SK-N-SH treated with all-trans-retinoic acid at 6 μM for 48 hours (cell line): ENCODE results near the gene DNAH3.

Experiments used
- ATAC-seq: fragments of 200-7000 bp; cut with Tn5 transposase; 3 replicates; pipeline ENCODE4 v1.9.1; 2020; ENCODE audit warnings: mild to moderate bottlenecking, moderate library complexity
- ARNTL ChIP-seq: fragments of 450-650 bp; formaldehyde crosslinking; IDR thresholded peaks from 2 replicates; pipeline ENCODE4 v1.5.0; 2020; ENCODE audit warnings: low read depth, mild to moderate bottlenecking, moderate library complexity, borderline replicate concordance
- CSDC2 ChIP-seq: fragments of 250-450 bp; sonication (Bioruptor Pico); IDR thresholded peaks from 2 replicates; pipeline ENCODE4 v1.5.0; 2020; ENCODE audit warnings: mild to moderate bottlenecking, moderate library complexity
- ESRRG ChIP-seq: fragments of 250-450 bp; sonication (Bioruptor Pico); IDR thresholded peaks from 2 replicates; pipeline ENCODE4 v1.6.1; 2021; ENCODE audit warnings: mild to moderate bottlenecking
- GLIS3 ChIP-seq: fragments of 250-450 bp; sonication (Bioruptor Pico); IDR thresholded peaks from 2 replicates; pipeline ENCODE4 v1.5.0; 2020; ENCODE audit warnings: mild to moderate bottlenecking, moderate library complexity
- ISL1 ChIP-seq: fragments of 250-450 bp; sonication (Bioruptor Pico); IDR thresholded peaks from 2 replicates; pipeline ENCODE4 v2.1.2; 2022; ENCODE audit warnings: mild to moderate bottlenecking, moderate library complexity
- OSR1 ChIP-seq: fragments of 250-450 bp; sonication (Bioruptor Pico); IDR thresholded peaks from 2 replicates; pipeline ENCODE4 v1.8.0; 2022; ENCODE audit warnings: moderate library complexity, mild to moderate bottlenecking, inconsistent platforms
- PPARA ChIP-seq: fragments of 250-450 bp; sonication (Bioruptor Pico); IDR thresholded peaks from 2 replicates; pipeline ENCODE4 v1.5.0; 2020; ENCODE audit warnings: mild to moderate bottlenecking, borderline replicate concordance
- RARB ChIP-seq: fragments of 250-450 bp; sonication (Bioruptor Pico); IDR thresholded peaks from 2 replicates; pipeline ENCODE4 v1.8.0; 2021; ENCODE audit warnings: mild to moderate bottlenecking, moderate library complexity
- SNAI2 ChIP-seq: fragments of 250-450 bp; sonication (Bioruptor Pico); IDR thresholded peaks from 2 replicates; pipeline ENCODE4 v1.5.0; 2020; ENCODE audit warnings: mild to moderate bottlenecking, moderate library complexity
- TCF4 ChIP-seq: fragments of 250-450 bp; sonication (Bioruptor Pico); IDR thresholded peaks from 2 replicates; pipeline ENCODE4 v1.8.0; 2021; ENCODE audit warnings: mild to moderate bottlenecking, moderate library complexity, borderline replicate concordance
- ZC3H10 ChIP-seq: fragments of 250-450 bp; sonication (Bioruptor Pico); IDR thresholded peaks from 2 replicates; pipeline ENCODE4 v1.5.1; 2021; ENCODE audit warnings: mild to moderate bottlenecking, moderate library complexity
- ZFP3 ChIP-seq: fragments of 250-450 bp; sonication (Bioruptor Pico); IDR thresholded peaks from 2 replicates; pipeline ENCODE4 v1.5.0; 2020; ENCODE audit warnings: mild to moderate bottlenecking, moderate library complexity
- ZFP30 ChIP-seq: fragments of 450-650 bp; formaldehyde crosslinking; IDR thresholded peaks from 2 replicates; pipeline ENCODE4 v1.5.0; 2022; ENCODE audit warnings: mild to moderate bottlenecking, moderate library complexity
- ZNF565 ChIP-seq: fragments of 450-650 bp; formaldehyde crosslinking; conservative IDR thresholded peaks from 2 replicates; pipeline ENCODE4 v1.5.0; 2020; ENCODE audit warnings: low read depth, mild to moderate bottlenecking, moderate library complexity
- ZNF70 ChIP-seq: fragments of 450-650 bp; formaldehyde crosslinking; IDR thresholded peaks from 2 replicates; pipeline ENCODE4 v1.5.0; 2020; ENCODE audit warnings: mild to moderate bottlenecking, moderate library complexity
- TF ChIP-seq, protein P1 (sequence below): fragments of 250-450 bp; sonication (Bioruptor Pico); IDR thresholded peaks from 2 replicates; pipeline ENCODE4 v1.8.0; 2020; ENCODE audit warnings: mild to moderate bottlenecking, moderate library complexity, borderline replicate concordance
- TF ChIP-seq, protein P2 (sequence below): fragments of 250-450 bp; sonication (Bioruptor Pico); IDR thresholded peaks from 2 replicates; pipeline ENCODE4 v1.5.1; 2020; ENCODE audit warnings: low read depth, mild to moderate bottlenecking, moderate library complexity
- TF ChIP-seq, protein P3 (sequence below): fragments of 250-450 bp; sonication (Bioruptor Pico); IDR thresholded peaks from 2 replicates; pipeline ENCODE4 v1.5.0; 2020; ENCODE audit warnings: mild to moderate bottlenecking, moderate library complexity
- TF ChIP-seq, protein P4 (sequence below): fragments of 250-450 bp; sonication (Bioruptor Pico); IDR thresholded peaks from 2 replicates; pipeline ENCODE4 v1.8.0; 2021; ENCODE audit warnings: low read depth, mild to moderate bottlenecking, moderate library complexity, borderline replicate concordance
- TF ChIP-seq, protein P5 (sequence below): fragments of 250-450 bp; sonication (Bioruptor Pico); IDR thresholded peaks from 2 replicates; pipeline ENCODE4 v1.5.1; 2021; ENCODE audit warnings: mild to moderate bottlenecking, moderate library complexity

DNAH3 gene

GRCh38 chr16:20903899-20904506 is 246.6 kb downstream of the DNAH3 start (continued):
- TF ChIP-seq, protein P1, sequence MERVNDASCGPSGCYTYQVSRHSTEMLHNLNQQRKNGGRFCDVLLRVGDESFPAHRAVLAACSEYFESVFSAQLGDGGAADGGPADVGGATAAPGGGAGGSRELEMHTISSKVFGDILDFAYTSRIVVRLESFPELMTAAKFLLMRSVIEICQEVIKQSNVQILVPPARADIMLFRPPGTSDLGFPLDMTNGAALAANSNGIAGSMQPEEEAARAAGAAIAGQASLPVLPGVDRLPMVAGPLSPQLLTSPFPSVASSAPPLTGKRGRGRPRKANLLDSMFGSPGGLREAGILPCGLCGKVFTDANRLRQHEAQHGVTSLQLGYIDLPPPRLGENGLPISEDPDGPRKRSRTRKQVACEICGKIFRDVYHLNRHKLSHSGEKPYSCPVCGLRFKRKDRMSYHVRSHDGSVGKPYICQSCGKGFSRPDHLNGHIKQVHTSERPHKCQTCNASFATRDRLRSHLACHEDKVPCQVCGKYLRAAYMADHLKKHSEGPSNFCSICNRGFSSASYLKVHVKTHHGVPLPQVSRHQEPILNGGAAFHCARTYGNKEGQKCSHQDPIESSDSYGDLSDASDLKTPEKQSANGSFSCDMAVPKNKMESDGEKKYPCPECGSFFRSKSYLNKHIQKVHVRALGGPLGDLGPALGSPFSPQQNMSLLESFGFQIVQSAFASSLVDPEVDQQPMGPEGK (CRISPR knock-in tag): no peak
- TF ChIP-seq ZC3H10 (CRISPR knock-in tag): no peak
- TF ChIP-seq, protein P2, sequence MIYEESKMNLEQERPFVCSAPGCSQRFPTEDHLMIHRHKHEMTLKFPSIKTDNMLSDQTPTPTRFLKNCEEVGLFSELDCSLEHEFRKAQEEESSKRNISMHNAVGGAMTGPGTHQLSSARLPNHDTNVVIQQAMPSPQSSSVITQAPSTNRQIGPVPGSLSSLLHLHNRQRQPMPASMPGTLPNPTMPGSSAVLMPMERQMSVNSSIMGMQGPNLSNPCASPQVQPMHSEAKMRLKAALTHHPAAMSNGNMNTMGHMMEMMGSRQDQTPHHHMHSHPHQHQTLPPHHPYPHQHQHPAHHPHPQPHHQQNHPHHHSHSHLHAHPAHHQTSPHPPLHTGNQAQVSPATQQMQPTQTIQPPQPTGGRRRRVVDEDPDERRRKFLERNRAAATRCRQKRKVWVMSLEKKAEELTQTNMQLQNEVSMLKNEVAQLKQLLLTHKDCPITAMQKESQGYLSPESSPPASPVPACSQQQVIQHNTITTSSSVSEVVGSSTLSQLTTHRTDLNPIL (CRISPR knock-in tag): no peak

- TF ChIP-seq ZFP3 (CRISPR knock-in tag): no peak
- ATAC-seq: no peak
Measured at GRCh38 chr16:20903116-20903898, 247.3 kb downstream of the DNAH3 start.

GRCh38 chr16:20902426-20902825 is 248.2 kb downstream of the DNAH3 start:
- ATAC-seq: no peak
- TF ChIP-seq, protein P2 (CRISPR knock-in tag): no peak
- TF ChIP-seq ESRRG (CRISPR knock-in tag): no peak
- TF ChIP-seq TCF4 (CRISPR knock-in tag): no peak
- TF ChIP-seq, protein P1 (CRISPR knock-in tag): no peak
- no peak for TF ChIP-seq SNAI2 (CRISPR knock-in tag)
- no peak for TF ChIP-seq ISL1
- TF ChIP-seq PPARA: no peak
- TF ChIP-seq, protein P3, sequence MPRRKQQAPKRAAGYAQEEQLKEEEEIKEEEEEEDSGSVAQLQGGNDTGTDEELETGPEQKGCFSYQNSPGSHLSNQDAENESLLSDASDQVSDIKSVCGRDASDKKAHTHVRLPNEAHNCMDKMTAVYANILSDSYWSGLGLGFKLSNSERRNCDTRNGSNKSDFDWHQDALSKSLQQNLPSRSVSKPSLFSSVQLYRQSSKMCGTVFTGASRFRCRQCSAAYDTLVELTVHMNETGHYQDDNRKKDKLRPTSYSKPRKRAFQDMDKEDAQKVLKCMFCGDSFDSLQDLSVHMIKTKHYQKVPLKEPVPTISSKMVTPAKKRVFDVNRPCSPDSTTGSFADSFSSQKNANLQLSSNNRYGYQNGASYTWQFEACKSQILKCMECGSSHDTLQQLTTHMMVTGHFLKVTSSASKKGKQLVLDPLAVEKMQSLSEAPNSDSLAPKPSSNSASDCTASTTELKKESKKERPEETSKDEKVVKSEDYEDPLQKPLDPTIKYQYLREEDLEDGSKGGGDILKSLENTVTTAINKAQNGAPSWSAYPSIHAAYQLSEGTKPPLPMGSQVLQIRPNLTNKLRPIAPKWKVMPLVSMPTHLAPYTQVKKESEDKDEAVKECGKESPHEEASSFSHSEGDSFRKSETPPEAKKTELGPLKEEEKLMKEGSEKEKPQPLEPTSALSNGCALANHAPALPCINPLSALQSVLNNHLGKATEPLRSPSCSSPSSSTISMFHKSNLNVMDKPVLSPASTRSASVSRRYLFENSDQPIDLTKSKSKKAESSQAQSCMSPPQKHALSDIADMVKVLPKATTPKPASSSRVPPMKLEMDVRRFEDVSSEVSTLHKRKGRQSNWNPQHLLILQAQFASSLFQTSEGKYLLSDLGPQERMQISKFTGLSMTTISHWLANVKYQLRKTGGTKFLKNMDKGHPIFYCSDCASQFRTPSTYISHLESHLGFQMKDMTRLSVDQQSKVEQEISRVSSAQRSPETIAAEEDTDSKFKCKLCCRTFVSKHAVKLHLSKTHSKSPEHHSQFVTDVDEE (CRISPR knock-in tag): no peak
- TF ChIP-seq ZNF565: no peak
- TF ChIP-seq, protein P4, sequence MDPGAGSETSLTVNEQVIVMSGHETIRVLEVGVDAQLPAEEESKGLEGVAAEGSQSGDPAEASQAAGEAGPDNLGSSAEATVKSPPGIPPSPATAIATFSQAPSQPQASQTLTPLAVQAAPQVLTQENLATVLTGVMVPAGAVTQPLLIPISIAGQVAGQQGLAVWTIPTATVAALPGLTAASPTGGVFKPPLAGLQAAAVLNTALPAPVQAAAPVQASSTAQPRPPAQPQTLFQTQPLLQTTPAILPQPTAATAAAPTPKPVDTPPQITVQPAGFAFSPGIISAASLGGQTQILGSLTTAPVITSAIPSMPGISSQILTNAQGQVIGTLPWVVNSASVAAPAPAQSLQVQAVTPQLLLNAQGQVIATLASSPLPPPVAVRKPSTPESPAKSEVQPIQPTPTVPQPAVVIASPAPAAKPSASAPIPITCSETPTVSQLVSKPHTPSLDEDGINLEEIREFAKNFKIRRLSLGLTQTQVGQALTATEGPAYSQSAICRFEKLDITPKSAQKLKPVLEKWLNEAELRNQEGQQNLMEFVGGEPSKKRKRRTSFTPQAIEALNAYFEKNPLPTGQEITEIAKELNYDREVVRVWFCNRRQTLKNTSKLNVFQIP (CRISPR knock-in tag): no peak
- no peak for TF ChIP-seq RARB
- TF ChIP-seq OSR1 (CRISPR knock-in tag): no peak
- no peak for TF ChIP-seq GLIS3 (CRISPR knock-in tag)
- no peak for TF ChIP-seq ZFP3 (CRISPR knock-in tag)
- no peak for TF ChIP-seq ARNTL
- no peak for TF ChIP-seq CSDC2
- TF ChIP-seq, protein P5, sequence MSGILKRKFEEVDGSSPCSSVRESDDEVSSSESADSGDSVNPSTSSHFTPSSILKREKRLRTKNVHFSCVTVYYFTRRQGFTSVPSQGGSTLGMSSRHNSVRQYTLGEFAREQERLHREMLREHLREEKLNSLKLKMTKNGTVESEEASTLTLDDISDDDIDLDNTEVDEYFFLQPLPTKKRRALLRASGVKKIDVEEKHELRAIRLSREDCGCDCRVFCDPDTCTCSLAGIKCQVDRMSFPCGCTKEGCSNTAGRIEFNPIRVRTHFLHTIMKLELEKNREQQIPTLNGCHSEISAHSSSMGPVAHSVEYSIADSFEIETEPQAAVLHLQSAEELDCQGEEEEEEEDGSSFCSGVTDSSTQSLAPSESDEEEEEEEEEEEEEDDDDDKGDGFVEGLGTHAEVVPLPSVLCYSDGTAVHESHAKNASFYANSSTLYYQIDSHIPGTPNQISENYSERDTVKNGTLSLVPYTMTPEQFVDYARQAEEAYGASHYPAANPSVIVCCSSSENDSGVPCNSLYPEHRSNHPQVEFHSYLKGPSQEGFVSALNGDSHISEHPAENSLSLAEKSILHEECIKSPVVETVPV (CRISPR knock-in tag): no peak
- no peak for TF ChIP-seq ZNF70 (CRISPR knock-in tag)
- TF ChIP-seq ZFP30 (CRISPR knock-in tag): no peak
- TF ChIP-seq, all 23 proteins: peak for 0
